H1 (cell line): ENCODE results near the gene GBA2. TPM values are rescaled to one million over a fixed set of nuclear protein-coding genes. Genes with fewer than 3 reads are reported as not detected.

Experiments
- CTCF ChIA-PET: fragments of 300-600 bp; sonication (Branson Sonifier 250); formaldehyde crosslinking; loops from one replicate; lab custom pipeline; 2021; ENCODE audit not compliant: partially characterized antibody; lab: Charles Lee
- POLR2A ChIA-PET: fragments of 300-600 bp; sonication (Branson Sonifier 250); formaldehyde crosslinking; loops from one replicate; lab custom pipeline; 2021; ENCODE audit warnings: inconsistent platforms; ENCODE audit not compliant: partially characterized antibody; lab: Charles Lee
- DNase-seq, 2 experiments: peaks; one replicate each; pipeline versions ENCODE4 v3.0.0 to v3.0.0-alpha.2; 2010 to 2022; ENCODE audit warnings: low spot score in 2 of 2, low read depth in 1 of 2, mixed read lengths in 1 of 2
- FAIRE-seq: peaks from 2 replicates; lab custom pipeline; 2011; peaks lifted over from hg19 to GRCh38; lab: Jason Lieb, UNC
- H2AFZ ChIP-seq: 2 replicates; pipeline ENCODE4 v1.8.1; 2012; ENCODE audit warnings: low read length, inconsistent platforms
- H2AK5ac ChIP-seq: 2 replicates; pipeline ENCODE4 v1.6.1; 2013; ENCODE audit warnings: low read depth, low read length
- H2BK120ac ChIP-seq: replicated peaks from 2 replicates; pipeline ENCODE3; 2013; ENCODE audit warnings: low read depth, low read length, inconsistent platforms
- H2BK12ac ChIP-seq: 2 replicates; pipeline ENCODE4 v1.6.1; 2013; ENCODE audit warnings: low read depth, low read length
- H2BK15ac ChIP-seq: 2 replicates; pipeline ENCODE4 v1.6.1; 2013; ENCODE audit warnings: low read length
- H2BK20ac ChIP-seq: 2 replicates; pipeline ENCODE4 v1.6.1; 2013; ENCODE audit warnings: low read length
- H2BK5ac ChIP-seq: 2 replicates; pipeline ENCODE4 v1.6.1; 2013; ENCODE audit warnings: low read depth, low read length
- H3K14ac ChIP-seq: 2 replicates; pipeline ENCODE4 v1.6.1; 2013; ENCODE audit warnings: inconsistent platforms; ENCODE audit not compliant: insufficient read length
- H3K18ac ChIP-seq: 2 replicates; pipeline ENCODE4 v1.6.1; 2013; ENCODE audit warnings: low read length; ENCODE audit errors: extremely low read depth
- H3K23ac ChIP-seq: 2 replicates; pipeline ENCODE4 v1.6.1; 2013; ENCODE audit warnings: inconsistent platforms; ENCODE audit not compliant: insufficient read length
- H3K23me2 ChIP-seq: 2 replicates; pipeline ENCODE4 v1.6.1; 2013; ENCODE audit warnings: low read depth, low read length
- H3K27ac ChIP-seq: 2 replicates; pipeline ENCODE4 v1.6.1; 2011; ENCODE audit warnings: low read depth, low read length, inconsistent platforms
- H3K27me3 ChIP-seq, 4 experiments: replicated peaks in 1 of 4; 1 replicate in 1 of 4; 2 replicates in 3 of 4; pipeline versions ENCODE4 v1.6.1 to v1.8.1; 2011 to 2013; ENCODE audit warnings: low read length in 3 of 4, mild to moderate bottlenecking in 3 of 4, inconsistent platforms in 2 of 4, mixed read lengths in 2 of 4, moderate library complexity in 1 of 4; ENCODE audit not compliant: control insufficient read depth in 3 of 4, insufficient read depth in 3 of 4; ENCODE audit errors: extremely low read depth in 1 of 4
- H3K36me3 ChIP-seq, 4 experiments: 2 replicates each; pipeline versions ENCODE4 v1.6.1 to v1.8.1; 2011 to 2013; ENCODE audit warnings: mild to moderate bottlenecking in 4 of 4, low read length in 3 of 4, moderate library complexity in 2 of 4, control low read depth in 1 of 4, inconsistent platforms in 1 of 4; ENCODE audit not compliant: insufficient read depth in 4 of 4, control insufficient read depth in 2 of 4
- H3K4ac ChIP-seq: replicated peaks from 2 replicates; pipeline ENCODE3; 2013; ENCODE audit warnings: low read length, low read depth, mixed read lengths, inconsistent platforms; ENCODE audit not compliant: insufficient read length
- H3K4me1 ChIP-seq, 4 experiments: replicated peaks in 1 of 4; 1 replicate in 1 of 4; 2 replicates in 3 of 4; pipeline versions ENCODE4 v1.6.1 to v1.8.1; 2011 to 2013; ENCODE audit warnings: low read length in 3 of 4, inconsistent platforms in 2 of 4, mixed read lengths in 1 of 4; ENCODE audit not compliant: insufficient read depth in 4 of 4, control insufficient read depth in 3 of 4
- H3K4me2 ChIP-seq, 2 experiments: 2 replicates each; pipeline versions ENCODE4 v1.6.1 to v1.8.1; 2011 to 2013; ENCODE audit warnings: low read depth in 2 of 2, low read length in 2 of 2, control low read depth in 1 of 2, inconsistent platforms in 1 of 2, mild to moderate bottlenecking in 1 of 2; ENCODE audit not compliant: insufficient read depth in 1 of 2
- H3K4me3 ChIP-seq, 4 experiments: fragments of 200-600, 300-600 bp in 1 of 4; sonication (generic), shearing (Covaris generic), sonication (Bioruptor Twin) in 1 of 4; 2 replicates each; pipeline versions ENCODE4 v1.5.1 to v1.8.1; 2011 to 2016; ENCODE audit warnings: low read length in 4 of 4, low read depth in 3 of 4, control low read depth in 2 of 4, inconsistent platforms in 2 of 4, mild to moderate bottlenecking in 2 of 4, mixed read lengths in 1 of 4, moderate library complexity in 1 of 4; ENCODE audit not compliant: insufficient read depth in 2 of 4; ENCODE audit errors: extremely low read depth in 1 of 4
- H3K56ac ChIP-seq: replicated peaks from 2 replicates; pipeline ENCODE3; 2013; ENCODE audit warnings: low read depth, mild to moderate bottlenecking, mixed read lengths, low read length, inconsistent platforms; ENCODE audit not compliant: insufficient read length
- H3K79me1 ChIP-seq: 2 replicates; pipeline ENCODE4 v1.6.1; 2013; ENCODE audit warnings: low read depth, low read length, control low read depth
- H3K79me2 ChIP-seq, 2 experiments: 2 replicates each; pipeline versions ENCODE4 v1.6.1 to v1.8.1; 2012 to 2013; ENCODE audit warnings: low read length in 2 of 2, mild to moderate bottlenecking in 2 of 2, inconsistent platforms in 1 of 2; ENCODE audit not compliant: insufficient read depth in 2 of 2, control insufficient read depth in 1 of 2
- H3K9ac ChIP-seq, 4 experiments: replicated peaks in 1 of 4; 1 replicate in 1 of 4; 2 replicates in 3 of 4; pipeline versions ENCODE4 v1.6.1 to v1.8.1; 2011 to 2013; ENCODE audit warnings: low read depth in 3 of 4, low read length in 3 of 4, control low read depth in 2 of 4, mild to moderate bottlenecking in 2 of 4, moderate library complexity in 2 of 4, inconsistent platforms in 1 of 4; ENCODE audit errors: extremely low read depth in 1 of 4
- H3K9me3 ChIP-seq, 2 experiments: 2 replicates each; pipeline versions ENCODE4 v1.6.1 to v1.8.1; 2012 to 2013; ENCODE audit warnings: mild to moderate bottlenecking in 2 of 2, moderate library complexity in 2 of 2, control low read depth in 1 of 2, inconsistent platforms in 1 of 2, low read depth in 1 of 2, low read length in 1 of 2, mixed read lengths in 1 of 2; ENCODE audit not compliant: insufficient read depth in 2 of 2
- H4K20me1 ChIP-seq, 2 experiments: replicated peaks in 1 of 2; 2 replicates each; pipeline versions ENCODE3 to v1.8.1; 2011 to 2013; ENCODE audit warnings: inconsistent platforms in 2 of 2, low read length in 2 of 2, mild to moderate bottlenecking in 1 of 2; ENCODE audit not compliant: insufficient read depth in 2 of 2, control insufficient read depth in 1 of 2
- H4K5ac ChIP-seq: 2 replicates; pipeline ENCODE4 v1.6.1; 2013; ENCODE audit warnings: low read length, low read depth, mixed read lengths, inconsistent platforms; ENCODE audit not compliant: insufficient read length
- H4K8ac ChIP-seq: 2 replicates; pipeline ENCODE4 v1.8.0; 2013; ENCODE audit warnings: mild to moderate bottlenecking, moderate library complexity, low read length, inconsistent platforms; ENCODE audit not compliant: insufficient read depth; ENCODE audit errors: extremely low read depth
- H4K91ac ChIP-seq: replicated peaks from 2 replicates; pipeline ENCODE3; 2013; ENCODE audit warnings: low read length, mixed read lengths, inconsistent platforms; ENCODE audit not compliant: insufficient read length
- CTBP2 ChIP-seq: IDR thresholded peaks from 2 replicates; pipeline ENCODE4 v1.7.0; 2011; ENCODE audit warnings: borderline replicate concordance, mild to moderate bottlenecking, moderate library complexity, mixed read lengths, low read length; ENCODE audit not compliant: insufficient read depth, insufficient read length
- ZNF274 ChIP-seq: IDR thresholded peaks from 2 replicates; pipeline ENCODE4 v1.7.0; 2012; ENCODE audit warnings: low read length, borderline replicate concordance; ENCODE audit errors: extremely low read depth
- WGBS, 2 experiments: shearing (Covaris generic) in 1 of 2; methylation state at CpG; one replicate each; pipeline versions ENCODE4 v1.1.6 to v1.1.7; 2013 to 2015; ENCODE audit warnings: low lambda C conversion rate in 2 of 2, mixed read lengths in 2 of 2, inconsistent platforms in 1 of 2, low coverage in 1 of 2, missing lambda C conversion rate in 1 of 2; ENCODE audit not compliant: insufficient replicate concordance in 2 of 2, insufficient coverage in 1 of 2, insufficient read length in 1 of 2; ENCODE audit errors: extremely low coverage in 1 of 2, missing lambda C conversion rate in 1 of 2; 5-methylcytosine and 5-hydroxymethylcytosine counted together
- polyA plus RNA-seq, 7 experiments: library from polyadenylated mRNA; depleted of rRNA in 3 of 7; stranded (reverse) in 5 of 7; unstranded in 2 of 7; fragments of >200 nt in 5 of 7; fragments of 200-250 nt in 2 of 7; gene quantifications; 1 replicate in 5 of 7; 2 replicates in 1 of 7; 4 replicates in 1 of 7; pipeline versions ENCODE4 v1.2.1 to v1.2.3, GENCODE V29; 2011 to 2013; ENCODE audit warnings: missing spikeins in 2 of 7, mixed read lengths in 2 of 7
- total RNA-seq: library from RNA; stranded (reverse); fragmentation: NEBNext Ultra II Directional; extraction: Animal tissue kit (Norgen Biotek cat#: 25700); gene quantifications from 2 replicates; pipeline ENCODE4 v1.2.1, GENCODE V29; 2021

The GBA2 gene
- total and polyA plus RNA-seq, 2 of the 8 experiments (the other 6 are each of a cell fraction or from before 2014, with no cell fraction given): 64.2 to 71.9 TPM

GRCh38 chr9:35687972-35688557 is 61.0 kb downstream of the GBA2 start:
- no peak for FAIRE-seq
- Histone ChIP-seq H3K79me1 (peaks cover 2% of the 10 kb centered on the region; the same call in 1 of the 2 replicates), H3K14ac (no peak overlapping the region), H2BK12ac (no peak overlapping the region), H3K4me1 (peaks cover 6 to 15% (median 8%) of the 10 kb centered on the region in 4 experiments; a peak in 6 of 7 replicates), H4K5ac (no peak overlapping the region), H3K9ac (no peak overlapping the region), H4K91ac (no peak overlapping the region), H4K20me1 (peaks cover 8 to 9% of the 10 kb centered on the region in 2 experiments), H2BK120ac (no peak overlapping the region), H3K23me2 (peaks cover 12% of the 10 kb centered on the region), H3K9me3 (no peaks in the 10 kb centered on the region), H4K8ac (no peak overlapping the region), H2AFZ (no peak overlapping the region), H3K36me3 (peaks cover 14 to 34% (median 28%) of the 10 kb centered on the region in 4 experiments), H2AK5ac (no peak overlapping the region), H2BK5ac (no peak overlapping the region; the same call in 1 of the 2 replicates), H3K4ac (no peak overlapping the region), H3K23ac (no peak overlapping the region), H3K79me2 (peaks cover 0 to 21% of the 10 kb centered on the region in 2 experiments; a peak in 2 of 4 replicates), H3K56ac (no peak overlapping the region), H2BK20ac (no peak overlapping the region), H3K18ac (no peak overlapping the region; the same call in none of the 2 replicates), H3K4me2 (peak overlapping the region; percentile 84 to 90), H3K27me3 (no peaks in the 10 kb centered on the region), H3K27ac (no peak overlapping the region), H3K4me3 (peak overlapping the region in 1 of 4 experiments; percentile 99; a peak in 2 of 8 replicates), H2BK15ac (no peak overlapping the region)
- no peak for DNase-seq
- no peak for TF ChIP-seq CTBP2
- TF ChIP-seq ZNF274: no peak
- CTCF ChIA-PET: interaction anchor here (0.5 to 14.1 kb wide), 9 partner anchors 9 to 154 kb away, joined by 3 to 347 read pairs (median 4); partner anchors contain the start of genes ARHGEF39, CCDC107 and RMRP
- POLR2A ChIA-PET: interaction anchor here (0.7 to 14.9 kb wide), 16 partner anchors 7 to 134 kb away, joined by 3 to 158 read pairs (median 4); partner anchors contain the start of genes ARHGEF39, CA9, CREB3 and TLN1
- WGBS, 2 experiments: 83% methylated on average over 1 of the region's 2 CpGs; no CpG with 5 or more reads in 1 of the 2 experiments
